ENCODE measurements around the gene DIP2B. TPM values are rescaled to one million over a fixed set of nuclear protein-coding genes. Genes with fewer than 3 reads are reported as not detected.

Gene DIP2B
- total RNA-seq, 2 experiments from 2014 or later, result 29.5 to 30.0 TPM

- POLR2A ChIA-PET, result no interaction called here
- H3K27me3 ChIP-seq (ENCODE audit: control insufficient read depth in 1 of 2, insufficient read depth in 2 of 2, low read length in 2 of 2), result no peaks in the 10 kb centered on the region
- H3K27me3 Mint-ChIP-seq, result no peaks in the 10 kb centered on the region
- peaks cover 7% of the 10 kb centered on the region for H3K4me1 ChIP-seq (ENCODE audit: insufficient read depth, low read length)
- no peaks in the 10 kb centered on the region for H3K36me3 ChIP-seq (ENCODE audit: insufficient read depth, low read length)
- H3K4me3 ChIP-seq (ENCODE audit: low read length), result no peak overlapping the region
- no peak overlapping the region for H3K4me3 Mint-ChIP-seq
- H3K9me3 ChIP-seq (ENCODE audit: control insufficient read depth in 1 of 2, insufficient read depth in 1 of 2, low read length in 2 of 2), result peaks cover 0 to 3% of the 10 kb centered on the region in 2 experiments
- H3K9me3 Mint-ChIP-seq, result no peaks in the 10 kb centered on the region
- intact Hi-C loops (cut with DNase I, micrococcal nuclease), result no loop called here
- CTCF ChIA-PET, result interaction anchor here (1.2 to 1.7 kb wide), 2 partner anchors 10 to 56 kb away, joined by 3 to 4 read pairs; no protein-coding TSS in a partner anchor
- H3K36me3 Mint-ChIP-seq (ENCODE audit: low read depth), result no peaks in the 10 kb centered on the region
- no peak overlapping the region for H3K27ac ChIP-seq (ENCODE audit: low read depth in 1 of 2, low read length in 2 of 2)
- DNase-seq (no peak), ATAC-seq (ENCODE audit: poor library complexity) (no peak)
- no peak overlapping the region for H3K27ac Mint-ChIP-seq
- TF ChIP-seq CTCF (IDR thresholded peaks at IDR 0.05), result no peak
- peaks cover 73% of the 10 kb centered on the region for H3K4me1 Mint-ChIP-seq (ENCODE audit: low read depth)
These were observed 64.5 kb downstream of the DIP2B start for GRCh38 chr12:50569321-50569720.

DNA sequence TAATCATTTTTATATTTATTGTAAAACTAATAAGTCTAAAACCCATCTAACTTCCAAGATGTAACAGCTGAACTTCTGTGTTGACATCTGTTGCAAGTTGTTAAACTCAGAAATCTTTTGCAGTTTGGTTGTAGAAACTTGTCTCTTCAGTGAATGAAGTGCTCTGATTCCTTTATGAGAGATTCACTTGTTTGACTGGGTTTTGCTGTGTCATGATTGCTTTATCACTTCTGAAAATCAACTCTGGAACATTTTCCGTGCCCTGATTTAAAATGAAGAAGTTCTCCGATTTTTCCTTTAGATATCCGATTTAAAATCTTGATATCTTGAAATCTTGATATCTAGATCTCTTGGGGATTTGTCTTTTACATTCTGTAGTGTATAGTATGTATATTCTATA is 65.1 kb downstream of the DIP2B start:
- no peak overlapping the region for H3K4me3 ChIP-seq (ENCODE audit: low read length)
- no peaks in the 10 kb centered on the region for H3K27me3 Mint-ChIP-seq
- CTCF ChIA-PET, result interaction anchor here (1.7 kb wide), 1 partner anchor 11 kb away, joined by 3 read pairs; no protein-coding TSS in a partner anchor

GRCh38 chr12:50571786-50572185 is 67.0 kb downstream of the DIP2B start:
- H3K27ac Mint-ChIP-seq, result no peak overlapping the region
- peaks cover 62% of the 10 kb centered on the region for H3K4me1 Mint-ChIP-seq (ENCODE audit: low read depth)
- POLR2A ChIA-PET, result no interaction called here
- H3K36me3 ChIP-seq (ENCODE audit: insufficient read depth, low read length), result no peaks in the 10 kb centered on the region
- no peak overlapping the region for H3K4me3 ChIP-seq (ENCODE audit: low read length)
- H3K9me3 Mint-ChIP-seq, result no peaks in the 10 kb centered on the region
- DNase-seq, result no peak
- H3K4me3 Mint-ChIP-seq, result no peak overlapping the region
- intact Hi-C loops (cut with DNase I, micrococcal nuclease), result loop anchor here in 1 of 2 experiments (5.0 kb wide), 1 partner anchor 46 kb away; no protein-coding TSS in a partner anchor
- H3K36me3 Mint-ChIP-seq (ENCODE audit: low read depth), result no peaks in the 10 kb centered on the region
- no peaks in the 10 kb centered on the region for H3K27me3 ChIP-seq (ENCODE audit: control insufficient read depth in 1 of 2, insufficient read depth in 2 of 2, low read length in 2 of 2)
- peaks cover 0 to 3% of the 10 kb centered on the region in 2 experiments for H3K9me3 ChIP-seq (ENCODE audit: control insufficient read depth in 1 of 2, insufficient read depth in 1 of 2, low read length in 2 of 2)
- no peak for TF ChIP-seq CTCF (IDR thresholded peaks at IDR 0.05)
- ATAC-seq (ENCODE audit: poor library complexity), result no peak
- no peak overlapping the region for H3K27ac ChIP-seq (ENCODE audit: low read depth in 1 of 2, low read length in 2 of 2)
- H3K27me3 Mint-ChIP-seq, result no peaks in the 10 kb centered on the region
- peaks cover 7% of the 10 kb centered on the region for H3K4me1 ChIP-seq (ENCODE audit: insufficient read depth, low read length)
- CTCF ChIA-PET, result no interaction called here

More for the DNA sequence above, 65.1 kb downstream of the DIP2B start:
- no peak for DNase-seq
- no peaks in the 10 kb centered on the region for H3K36me3 Mint-ChIP-seq (ENCODE audit: low read depth)
- no peaks in the 10 kb centered on the region for H3K27me3 ChIP-seq (ENCODE audit: control insufficient read depth in 1 of 2, insufficient read depth in 2 of 2, low read length in 2 of 2)
- POLR2A ChIA-PET, result no interaction called here
- no peak overlapping the region for H3K27ac Mint-ChIP-seq
- H3K9me3 Mint-ChIP-seq, result no peaks in the 10 kb centered on the region
- H3K36me3 ChIP-seq (ENCODE audit: insufficient read depth, low read length), result no peaks in the 10 kb centered on the region
- H3K4me3 Mint-ChIP-seq, result no peak overlapping the region
- intact Hi-C loops (cut with DNase I, micrococcal nuclease), result loop anchor here in 1 of 2 experiments (5.0 kb wide), 1 partner anchor 47 kb away; no protein-coding TSS in a partner anchor
- H3K9me3 ChIP-seq (ENCODE audit: control insufficient read depth in 1 of 2, insufficient read depth in 1 of 2, low read length in 2 of 2), result peaks cover 0 to 3% of the 10 kb centered on the region in 2 experiments
- no peak for TF ChIP-seq CTCF (IDR thresholded peaks at IDR 0.05)
- no peak for ATAC-seq (ENCODE audit: poor library complexity)
- H3K4me1 ChIP-seq (ENCODE audit: insufficient read depth, low read length), result peaks cover 7% of the 10 kb centered on the region
- H3K4me1 Mint-ChIP-seq (ENCODE audit: low read depth), result peaks cover 73% of the 10 kb centered on the region
- H3K27ac ChIP-seq (ENCODE audit: low read depth in 1 of 2, low read length in 2 of 2), result no peak overlapping the region

Data from CD4-positive, alpha-beta T cell (primary cell).